NK-92 treated with Interleukin-12 subunit alpha and Interleukin-12 subunit beta, amount 100 ng/mL, for 24 hours (cell line): Measurements from ENCODE around the gene ATP8A2.

Experiments used
- DNase-seq: peaks from one replicate; lab custom pipeline; 2025; lab: John Stamatoyannopoulos, UW

ATP8A2 gene

DNA sequence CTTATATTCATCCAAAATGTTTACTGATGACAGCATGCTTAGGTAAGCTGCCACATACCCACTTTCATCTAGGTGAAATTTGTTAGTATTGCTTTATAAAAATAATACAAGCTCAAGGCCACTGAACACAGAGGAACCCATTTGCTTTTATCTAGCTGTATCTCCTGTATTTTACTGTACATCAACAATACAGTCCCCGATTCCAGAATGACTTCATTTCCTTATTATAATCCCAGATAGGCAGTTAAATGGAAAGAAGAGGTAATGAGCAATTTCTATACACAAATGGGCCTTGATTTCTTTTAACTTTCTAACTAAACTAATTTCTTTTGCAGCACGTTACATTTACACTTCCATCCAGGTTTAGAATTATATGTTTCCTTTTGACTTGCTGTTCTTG is 593.8 kb downstream of the ATP8A2 start:
- no peak for DNase-seq

DNA sequence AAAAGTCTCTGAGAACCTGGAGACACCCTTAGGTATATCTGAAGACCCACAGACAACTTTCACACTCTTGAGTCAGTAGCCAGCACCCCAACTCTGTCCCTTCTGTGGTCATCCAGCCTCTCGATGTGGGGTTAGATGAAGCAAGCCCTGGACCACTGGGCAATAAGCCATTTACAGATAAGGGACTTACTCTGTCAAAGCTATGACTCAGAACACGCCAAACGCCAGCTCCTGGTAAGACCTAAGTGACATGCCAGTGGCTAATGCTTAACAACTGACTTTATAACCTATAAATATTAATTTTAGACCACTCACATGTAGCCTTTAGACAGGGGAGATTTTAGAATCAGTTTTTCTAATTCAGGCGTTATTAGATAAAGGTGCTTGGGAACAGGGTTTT is 594.3 kb downstream of the ATP8A2 start:
- DNase-seq, result peak; percentile 7

DNA sequence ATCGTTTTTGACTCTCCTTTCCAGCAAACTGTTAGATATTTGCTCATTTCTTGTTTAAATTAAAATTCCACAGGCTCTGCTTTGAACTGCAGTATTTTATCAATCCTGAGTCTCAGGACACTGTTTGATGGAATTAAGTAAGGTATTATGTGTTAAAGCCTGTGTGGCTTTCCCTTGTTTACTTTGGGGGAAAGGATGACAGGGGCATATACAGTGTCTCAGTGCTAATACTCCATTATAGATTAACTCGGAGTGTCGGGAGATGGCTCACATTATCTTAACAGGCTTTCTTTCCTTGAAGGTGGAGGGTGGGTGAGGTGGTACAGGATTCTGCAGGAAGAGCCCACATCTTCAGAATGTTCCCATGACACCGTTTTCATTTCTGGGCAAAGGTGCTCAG is 595.4 kb downstream of the ATP8A2 start:
- no peak for DNase-seq

GRCh38 chr13:25971047-25971446 is 599.3 kb downstream of the ATP8A2 start:
- no peak for DNase-seq

DNA sequence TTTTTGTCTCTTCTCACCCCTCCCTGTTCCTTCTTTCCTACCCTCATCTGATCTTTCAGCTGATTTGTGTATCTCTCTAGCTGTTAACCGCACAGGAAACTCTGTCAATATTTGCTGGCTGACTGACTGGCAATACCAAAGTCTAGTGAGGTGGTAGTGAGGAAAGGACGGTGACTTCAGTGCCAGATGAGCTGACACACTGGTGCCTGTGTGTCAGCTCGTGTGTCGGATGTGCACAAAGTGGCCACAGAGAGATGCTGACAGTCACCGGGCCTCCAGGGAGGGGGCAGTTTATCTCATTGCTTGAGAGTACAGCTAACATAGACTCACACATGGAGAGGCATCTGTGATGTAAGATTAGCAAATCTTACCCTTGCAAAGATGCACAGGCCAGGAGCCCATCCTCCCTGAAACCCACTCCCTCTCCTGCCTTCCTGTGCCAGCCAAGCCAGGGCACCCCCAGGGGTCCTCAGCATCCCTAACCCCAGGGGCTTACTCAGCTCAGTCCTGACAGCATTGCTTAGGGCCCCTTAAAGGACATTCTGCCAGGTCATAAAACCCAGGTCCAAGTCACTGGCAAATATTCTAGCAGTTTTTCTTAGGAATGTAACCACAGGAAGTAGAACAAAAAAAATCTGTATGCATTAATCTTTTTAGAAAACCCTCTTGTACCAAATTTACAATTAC is 599.8 kb downstream of the ATP8A2 start:
- DNase-seq, result no peak

GRCh38 chr13:25973085-25973484 is 601.3 kb downstream of the ATP8A2 start:
- DNase-seq, result no peak

GRCh38 chr13:25973576-25973975 is 601.8 kb downstream of the ATP8A2 start:
- no peak for DNase-seq

- DNase-seq, result no peak
Observed at GRCh38 chr13:25977216-25977615, 605.4 kb downstream of the ATP8A2 start.

- DNase-seq, result no peak
Observed at GRCh38 chr13:25977671-25978070, 605.9 kb downstream of the ATP8A2 start.

- no peak for DNase-seq
Observed at GRCh38 chr13:25978961-25979360, 607.2 kb downstream of the ATP8A2 start.

- no peak for DNase-seq
Observed at GRCh38 chr13:25979371-25979770, 607.6 kb downstream of the ATP8A2 start.

DNA sequence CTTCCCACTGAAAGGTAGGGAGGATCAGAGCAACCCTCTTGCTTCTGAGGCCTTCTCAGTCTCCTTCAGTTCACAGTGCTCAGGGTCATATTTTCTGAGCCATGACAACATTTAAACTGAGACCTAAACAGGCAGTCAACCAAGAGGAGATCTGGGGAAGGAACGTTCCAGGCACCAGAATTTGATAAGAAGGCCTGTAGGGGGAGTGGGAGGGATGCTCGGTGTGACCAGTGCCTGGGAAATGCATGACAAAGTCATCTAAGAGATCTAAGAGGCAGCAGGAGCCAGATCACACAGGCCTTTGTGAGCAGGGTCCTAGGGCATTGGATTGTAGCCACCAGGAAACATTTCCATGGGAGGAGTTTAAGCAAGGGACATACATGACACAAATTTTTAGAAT is 608.5 kb downstream of the ATP8A2 start:
- DNase-seq, result no peak

GRCh38 chr13:25981060-25981459 is 609.3 kb downstream of the ATP8A2 start:
- DNase-seq, result no peak

DNA sequence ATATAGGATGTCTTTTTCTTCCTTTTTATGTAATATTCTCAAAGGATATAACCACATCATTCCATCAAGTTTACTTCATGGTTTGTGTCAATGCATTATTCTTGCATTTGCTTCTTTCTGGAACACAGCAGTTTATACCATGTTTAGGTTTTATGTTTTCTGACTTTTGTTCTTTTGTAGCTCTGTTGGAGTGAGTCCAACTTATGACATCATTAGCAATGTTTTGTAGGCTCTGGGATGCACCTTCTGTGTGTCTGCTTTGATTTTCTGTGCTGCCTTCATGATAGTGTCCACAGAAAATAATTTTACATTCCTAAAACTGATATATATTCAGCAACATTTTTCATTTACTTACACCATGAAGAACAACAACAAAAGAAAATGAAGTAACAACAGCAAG is 611.1 kb downstream of the ATP8A2 start:
- no peak for DNase-seq

DNA sequence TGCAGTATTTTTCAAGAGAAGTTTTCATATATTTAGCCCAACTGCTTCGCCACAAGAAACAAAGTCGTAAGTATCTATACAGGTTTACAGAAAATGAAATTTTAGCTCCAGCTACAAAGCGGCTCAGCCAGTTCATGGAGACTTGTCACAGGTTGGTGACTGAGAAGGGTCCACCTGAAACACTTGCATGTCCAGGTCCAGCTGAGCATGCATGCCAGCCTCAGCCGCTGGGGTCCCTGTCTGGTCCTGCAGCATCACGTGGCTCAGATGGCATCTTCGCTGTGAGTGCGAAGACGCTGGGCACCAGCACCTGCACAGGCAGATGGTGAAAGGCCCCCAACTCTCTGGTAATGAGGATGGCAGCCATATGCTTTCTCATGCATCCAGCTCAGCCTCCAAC is 616.2 kb downstream of the ATP8A2 start:
- no peak for DNase-seq

DNA sequence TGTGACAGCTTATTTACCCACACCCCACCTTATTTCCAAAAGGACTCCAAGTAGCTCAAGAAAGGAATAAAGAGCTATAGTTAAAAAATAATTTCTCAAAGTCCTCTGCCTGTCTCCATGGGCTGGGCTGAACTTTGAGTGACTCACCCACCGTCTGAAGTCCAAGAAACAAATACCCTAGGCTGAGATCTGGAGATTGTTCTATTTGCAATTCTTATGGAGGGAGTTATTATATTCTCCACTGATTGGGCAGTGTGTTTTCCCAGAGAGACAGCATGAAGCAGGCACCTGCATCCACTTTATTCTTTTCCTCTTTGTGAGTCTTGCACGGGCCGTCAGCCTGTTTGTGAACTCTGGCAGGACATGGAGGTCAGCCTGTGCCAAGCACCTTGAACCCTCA is 616.9 kb downstream of the ATP8A2 start:
- no peak for DNase-seq

GRCh38 chr13:25990801-25991200 is 619.0 kb downstream of the ATP8A2 start:
- DNase-seq, result no peak

DNA sequence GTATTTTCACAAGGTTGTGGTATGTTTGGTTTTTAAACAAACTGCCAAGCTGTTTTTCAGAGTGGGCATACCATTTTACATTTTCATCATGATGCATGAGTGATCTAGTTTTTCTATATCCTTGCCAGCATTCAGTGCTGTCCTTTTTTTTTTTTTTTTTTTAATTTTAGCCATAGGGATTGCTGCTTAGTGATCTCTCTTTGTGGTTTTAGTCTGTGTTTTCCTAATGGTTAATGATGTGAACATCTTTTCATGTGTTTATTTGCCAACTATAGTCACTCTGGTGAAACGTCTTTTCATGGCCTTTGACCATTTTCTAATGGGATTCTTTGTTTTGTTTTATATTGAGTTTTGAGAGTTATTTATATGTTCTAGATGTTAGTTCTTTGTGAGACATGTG is 620.3 kb downstream of the ATP8A2 start:
- DNase-seq, result no peak

- no peak for DNase-seq
Observed at GRCh38 chr13:26007261-26008125, 635.7 kb downstream of the ATP8A2 start.

- DNase-seq, result no peak
Observed at GRCh38 chr13:26010487-26011207, 638.9 kb downstream of the ATP8A2 start.

- DNase-seq, result no peak
Observed at GRCh38 chr13:26011208-26011573, 639.4 kb downstream of the ATP8A2 start.

GRCh38 chr13:26011996-26012821 is 640.4 kb downstream of the ATP8A2 start:
- DNase-seq, result no peak
